SK-N-MC (cell line): ENCODE measurements around the gene TSHZ1.

Source experiments
- DNase-seq: peaks from one replicate; pipeline ENCODE4 v3.0.0-alpha.2; 2011; ENCODE audit warnings: low read depth, low spot score
- H3K27ac ChIP-seq: fragments of 200-600 bp; sonication (generic); 2 replicates; pipeline ENCODE4 v1.5.1; 2016; ENCODE audit warnings: mixed run types
- H3K36me3 ChIP-seq: fragments of 200-600 bp; sonication (generic); 2 replicates; pipeline ENCODE4 v1.6.1; 2017; ENCODE audit warnings: antibody characterized with exemption, low read length, mixed read lengths; ENCODE audit not compliant: insufficient read depth
- H3K4me3 ChIP-seq: fragments of 200-600 bp; sonication (generic); 2 replicates; pipeline ENCODE4 v1.5.1; 2016
- H3K9ac ChIP-seq: fragments of 200-600 bp; sonication (generic); 2 replicates; pipeline ENCODE4 v1.8.0; 2017; ENCODE audit warnings: mixed run types, mixed read lengths; ENCODE audit not compliant: insufficient read length
- H3K9me3 ChIP-seq: fragments of 200-600 bp; sonication (generic); 2 replicates; pipeline ENCODE4 v1.6.1; 2017; ENCODE audit warnings: low read depth, mild to moderate bottlenecking, antibody characterized with exemption, low read length, moderate library complexity, mixed read lengths
- EZH2 ChIP-seq: fragments of 200-600 bp; sonication (generic); IDR thresholded peaks from one replicate; pipeline ENCODE4 v1.6.1; 2017; ENCODE audit warnings: antibody characterized with exemption
- FOXP2 ChIP-seq: optimal IDR thresholded peaks from 2 replicates; pipeline ENCODE3; 2011; ENCODE audit warnings: mild to moderate bottlenecking, moderate library complexity; ENCODE audit not compliant: insufficient read depth; ENCODE audit errors: extremely low read length, control extremely low read depth
- POLR2AphosphoS5 ChIP-seq: IDR thresholded peaks from 2 replicates; pipeline ENCODE4 v1.6.1; 2012; ENCODE audit warnings: mild to moderate bottlenecking, low read depth, low read length, borderline replicate concordance

The TSHZ1 gene

GRCh38 chr18:75251466-75251865 lies 40.9 kb downstream of the TSHZ1 start:
- Histone ChIP-seq H3K9me3 (no peaks in the 10 kb centered on the region), H3K4me3 (no peak overlapping the region), H3K9ac (no peak overlapping the region), H3K27ac (no peak overlapping the region), H3K36me3 (no peaks in the 10 kb centered on the region)
- DNase-seq = no peak
- no peak for TF ChIP-seq POLR2AphosphoS5
- no peak for TF ChIP-seq FOXP2
- no peak for TF ChIP-seq EZH2

DNA sequence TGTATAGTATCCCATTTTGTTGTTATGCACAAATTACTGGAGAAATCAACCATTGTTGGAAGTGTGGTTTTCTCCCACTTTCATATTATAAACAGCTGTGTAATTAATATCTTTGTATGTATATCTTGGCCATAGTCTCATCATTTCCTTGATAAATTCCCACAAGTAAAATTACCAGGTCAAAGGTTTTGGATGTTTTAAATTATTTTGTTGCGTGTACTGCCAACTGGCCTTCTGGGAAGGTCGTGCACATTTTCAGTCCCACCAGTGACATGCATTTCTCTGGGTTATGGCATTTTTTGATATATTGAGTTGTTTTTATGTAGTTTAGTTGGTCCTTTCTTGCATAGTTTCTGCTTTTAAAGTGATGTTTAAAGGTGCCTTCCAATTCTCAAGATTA lies 41.5 kb downstream of the TSHZ1 start:
- no peak for TF ChIP-seq POLR2AphosphoS5
- TF ChIP-seq FOXP2 = no peak
- TF ChIP-seq EZH2 = no peak
- H3K9me3 ChIP-seq = no peaks in the 10 kb centered on the region
- no peak overlapping the region for H3K4me3 ChIP-seq
- H3K9ac ChIP-seq = no peak overlapping the region
- no peak overlapping the region for H3K27ac ChIP-seq
- DNase-seq = no peak
- no peaks in the 10 kb centered on the region for H3K36me3 ChIP-seq

DNA sequence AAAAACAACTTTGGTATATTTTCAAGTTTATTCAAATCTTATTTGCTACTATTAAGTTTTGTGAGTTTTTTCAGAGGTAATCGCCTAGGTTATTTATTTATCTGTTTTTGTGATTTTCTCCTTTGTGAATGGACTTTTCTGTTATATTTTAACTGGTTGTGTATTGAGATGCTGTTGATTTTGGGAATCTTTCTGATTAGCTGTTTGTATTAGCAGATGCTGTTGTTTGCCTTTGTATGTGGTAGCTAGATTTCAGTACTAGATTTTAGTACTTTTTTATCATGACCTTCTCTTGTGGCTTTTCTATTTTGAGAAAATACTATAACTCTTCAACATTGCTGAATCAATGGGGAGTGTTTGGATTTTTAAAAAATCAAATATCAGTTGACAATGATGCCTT lies 42.4 kb downstream of the TSHZ1 start:
- no peak for TF ChIP-seq EZH2
- TF ChIP-seq FOXP2 = no peak
- TF ChIP-seq POLR2AphosphoS5 = no peak
- Histone ChIP-seq H3K36me3 (no peaks in the 10 kb centered on the region), H3K4me3 (no peak overlapping the region), H3K9me3 (no peaks in the 10 kb centered on the region), H3K9ac (no peak overlapping the region), H3K27ac (no peak overlapping the region)
- DNase-seq = no peak

DNA sequence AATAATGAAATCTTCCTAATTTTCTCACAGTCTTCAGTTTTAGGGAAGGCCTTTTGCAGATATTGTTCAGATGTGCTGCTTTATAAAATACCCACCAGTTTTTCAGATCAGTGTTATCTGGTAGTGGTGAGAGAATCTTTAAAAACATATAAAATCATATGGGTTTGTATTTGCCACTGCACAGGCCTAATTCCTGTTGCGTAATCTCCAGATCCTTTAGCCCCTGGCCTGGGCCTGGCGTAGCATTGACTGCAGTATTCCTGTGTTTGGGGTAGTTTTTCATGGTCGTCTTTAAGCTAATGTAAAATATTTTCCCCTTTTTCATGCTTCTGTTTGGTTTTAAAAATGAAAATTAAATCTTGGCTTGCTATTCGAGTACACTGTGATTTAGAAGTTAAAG lies 43.2 kb downstream of the TSHZ1 start:
- H3K9ac ChIP-seq = no peak overlapping the region
- H3K9me3 ChIP-seq = no peaks in the 10 kb centered on the region
- TF ChIP-seq FOXP2 = no peak
- TF ChIP-seq EZH2 = no peak
- TF ChIP-seq POLR2AphosphoS5 = no peak
- no peak overlapping the region for H3K4me3 ChIP-seq
- H3K27ac ChIP-seq = no peak overlapping the region
- no peaks in the 10 kb centered on the region for H3K36me3 ChIP-seq
- DNase-seq = no peak

DNA sequence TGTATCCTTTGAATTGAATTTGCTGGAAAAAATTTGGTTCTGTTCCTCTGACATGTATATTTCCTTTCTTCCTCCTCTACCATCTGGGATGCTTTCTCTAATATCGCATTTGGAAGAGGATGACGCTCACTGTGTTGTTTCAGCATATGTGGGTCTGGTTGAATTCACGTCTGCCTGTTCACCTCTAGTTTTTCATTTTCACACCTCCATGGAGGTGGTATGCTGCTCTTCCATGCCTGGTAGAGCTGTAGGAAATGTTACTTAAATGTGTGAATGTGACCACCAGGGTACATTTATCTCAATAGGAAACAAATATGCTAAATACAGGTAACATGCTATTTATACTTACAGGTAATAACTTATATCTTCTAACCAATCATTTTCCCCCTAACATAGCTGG lies 44.5 kb downstream of the TSHZ1 start:
- TF ChIP-seq EZH2 (no peak), FOXP2 (no peak), POLR2AphosphoS5 (no peak)
- no peak overlapping the region for H3K9ac ChIP-seq
- H3K36me3 ChIP-seq = no peaks in the 10 kb centered on the region
- no peak overlapping the region for H3K4me3 ChIP-seq
- DNase-seq = no peak
- H3K9me3 ChIP-seq = no peaks in the 10 kb centered on the region
- H3K27ac ChIP-seq = no peak overlapping the region

- DNase-seq = no peak
- Histone ChIP-seq H3K9me3 (no peaks in the 10 kb centered on the region), H3K36me3 (no peaks in the 10 kb centered on the region), H3K4me3 (no peak overlapping the region), H3K9ac (no peak overlapping the region), H3K27ac (no peak overlapping the region)
- TF ChIP-seq POLR2AphosphoS5 (no peak), EZH2 (no peak), FOXP2 (no peak)
These were observed 45.8 kb downstream of the TSHZ1 start for GRCh38 chr18:75256376-75256775.

DNA sequence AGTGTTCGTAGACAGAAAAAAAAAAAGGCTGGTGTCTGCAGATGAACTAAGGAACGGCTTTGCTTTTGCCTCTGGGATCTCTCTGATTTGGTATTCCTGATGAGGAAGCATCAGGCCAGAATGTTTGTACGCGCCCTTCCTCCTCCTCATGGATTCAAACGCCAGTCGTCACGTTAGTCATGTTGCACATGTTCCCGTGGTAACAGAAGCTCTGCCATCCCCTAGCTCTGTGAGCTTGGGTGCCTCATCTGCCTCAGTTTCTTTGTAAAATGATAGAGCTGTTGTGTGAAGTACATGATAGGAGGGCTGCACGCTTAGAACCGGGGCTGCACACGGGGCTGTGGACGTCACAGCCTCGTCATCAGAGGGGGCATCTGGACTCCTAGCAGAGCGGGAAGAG lies 47.0 kb downstream of the TSHZ1 start:
- no peak for TF ChIP-seq EZH2
- no peaks in the 10 kb centered on the region for H3K36me3 ChIP-seq
- no peak overlapping the region for H3K4me3 ChIP-seq
- H3K9me3 ChIP-seq = no peaks in the 10 kb centered on the region
- no peak for DNase-seq
- H3K27ac ChIP-seq = no peak overlapping the region
- H3K9ac ChIP-seq = no peak overlapping the region

DNA sequence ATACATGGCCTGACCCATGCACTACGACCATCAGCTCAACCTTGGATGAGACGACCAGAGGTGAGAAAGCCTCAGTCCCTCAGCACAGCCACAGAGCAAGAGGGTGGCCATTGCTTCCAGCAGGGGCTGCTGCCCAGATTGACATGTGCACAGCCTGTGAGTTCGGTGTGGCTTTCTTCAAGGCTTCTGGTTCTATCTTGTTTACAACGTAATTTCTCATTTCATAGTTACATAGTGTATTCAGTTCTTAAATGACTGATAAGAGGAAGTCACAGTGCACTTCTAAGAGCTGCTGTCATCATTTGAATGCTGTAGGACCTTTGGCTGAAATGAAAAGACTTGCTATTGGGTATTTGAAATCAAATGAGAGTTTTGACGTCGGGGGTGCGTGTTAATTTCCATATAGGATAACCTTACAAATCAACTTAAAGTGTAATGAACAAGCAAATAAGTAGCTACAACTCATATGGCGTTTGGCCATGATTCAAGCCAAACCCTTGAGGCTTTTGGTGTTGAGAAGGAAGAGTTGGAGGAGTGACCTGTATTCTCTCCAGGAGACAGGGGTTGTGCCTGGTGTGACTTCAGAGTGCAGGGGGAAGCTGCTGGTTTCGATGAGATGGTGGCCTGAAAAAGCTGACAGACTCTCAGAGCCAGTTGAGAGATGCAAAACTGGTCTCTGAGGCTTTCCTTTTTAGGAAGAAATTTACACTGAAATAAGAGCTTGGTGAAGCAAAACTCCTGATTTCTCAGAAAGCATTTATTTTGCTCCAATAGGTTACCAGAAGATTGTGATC lies 51.0 kb downstream of the TSHZ1 start:
- no peak for TF ChIP-seq EZH2
- no peak for TF ChIP-seq FOXP2
- no peak for TF ChIP-seq POLR2AphosphoS5
- H3K9me3 ChIP-seq = no peaks in the 10 kb centered on the region
- DNase-seq = no peak
- H3K4me3 ChIP-seq = no peak overlapping the region
- H3K36me3 ChIP-seq = no peaks in the 10 kb centered on the region
- no peak overlapping the region for H3K27ac ChIP-seq
- H3K9ac ChIP-seq = no peak overlapping the region

GRCh38 chr18:75262511-75262910 lies 51.9 kb downstream of the TSHZ1 start:
- no peak overlapping the region for H3K4me3 ChIP-seq
- H3K9me3 ChIP-seq = no peaks in the 10 kb centered on the region
- H3K36me3 ChIP-seq = no peaks in the 10 kb centered on the region
- no peak for TF ChIP-seq FOXP2
- no peak for TF ChIP-seq EZH2
- no peak for TF ChIP-seq POLR2AphosphoS5
- no peak overlapping the region for H3K9ac ChIP-seq
- no peak overlapping the region for H3K27ac ChIP-seq
- no peak for DNase-seq
